DMS53 (cell line): ENCODE results near the gene ELL2.

Source experiments
- DNase-seq: peaks from one replicate; lab custom pipeline; 2025; lab: John Stamatoyannopoulos, UW

The ELL2 gene

GRCh38 chr5:95983080-95983479, 21.4 kb upstream of the ELL2 start:
- DNase-seq, result no peak

- no peak for DNase-seq
These were observed 15.0 kb upstream of the ELL2 start for GRCh38 chr5:95976606-95977005.

- DNase-seq, result no peak
These were observed 14.1 kb upstream of the ELL2 start for GRCh38 chr5:95975703-95976102.

GRCh38 chr5:95973793-95974325, 12.2 kb upstream of the ELL2 start:
- peak; percentile 93 for DNase-seq

DNA sequence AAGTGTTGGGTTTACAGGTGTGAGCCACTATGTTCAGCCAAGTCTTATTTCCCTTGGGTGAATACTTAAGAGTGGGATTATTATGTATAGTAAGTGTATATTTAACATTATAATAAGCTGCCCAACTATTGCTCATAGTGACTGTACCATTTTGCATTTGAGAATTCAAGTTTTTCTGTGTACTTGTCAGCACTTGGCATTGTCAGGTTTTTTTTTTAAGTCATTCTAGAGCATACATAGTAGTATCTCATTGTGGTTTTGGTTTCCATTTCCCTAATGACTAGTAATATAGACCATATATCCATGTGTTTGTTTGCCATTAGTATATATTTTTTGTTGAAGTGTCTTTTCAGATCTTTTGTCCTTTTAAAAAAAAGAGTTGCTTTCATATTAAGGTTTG, 10.5 kb upstream of the ELL2 start:
- no peak for DNase-seq

DNA sequence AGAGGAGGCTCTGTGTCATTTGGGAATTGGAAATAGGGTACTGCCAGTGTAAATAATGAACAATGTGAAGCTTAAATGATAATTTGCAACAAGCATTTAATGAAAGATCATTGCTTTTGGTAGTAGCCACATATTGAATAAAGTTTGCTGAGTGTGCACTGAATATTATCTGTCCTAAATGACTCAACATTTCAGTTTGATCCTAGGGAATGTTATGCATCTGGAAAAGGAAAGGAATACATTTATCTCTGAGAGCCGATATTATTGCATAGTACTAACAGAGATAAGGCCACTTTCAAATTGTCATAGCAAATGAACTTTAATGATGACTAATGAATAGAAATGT, 8.7 kb upstream of the ELL2 start:
- no peak for DNase-seq

- DNase-seq, result no peak
These were observed 8.2 kb upstream of the ELL2 start for GRCh38 chr5:95969651-95970358.

- DNase-seq, result no peak
These were observed 7.4 kb upstream of the ELL2 start for GRCh38 chr5:95969055-95969454.

GRCh38 chr5:95967236-95967635, 5.6 kb upstream of the ELL2 start:
- no peak for DNase-seq

DNA sequence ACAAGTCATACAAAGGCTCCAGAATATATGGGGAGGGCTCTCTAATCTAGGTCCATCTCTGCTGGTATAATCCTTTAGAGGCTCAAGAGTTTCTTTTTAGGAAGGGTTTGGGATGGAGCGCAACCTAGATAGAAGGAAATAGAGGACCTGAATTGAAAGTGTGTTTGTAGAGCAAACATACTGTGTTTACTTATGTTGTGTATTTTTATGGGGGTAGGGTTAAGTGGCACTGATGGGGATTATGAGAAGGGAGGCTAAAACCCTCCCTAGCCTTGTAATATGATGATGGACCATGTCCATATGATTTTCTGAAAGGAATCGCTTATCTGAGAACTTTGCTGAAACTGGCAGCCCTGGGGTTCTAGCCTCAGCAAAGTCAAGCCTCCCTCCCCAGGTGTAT, 4.4 kb upstream of the ELL2 start:
- peak; percentile 94 for DNase-seq

- DNase-seq, result no peak
These were observed 2.2 kb upstream of the ELL2 start for GRCh38 chr5:95963650-95964410.

- peak; percentile 30 for DNase-seq
These were observed 1.1 kb upstream of the ELL2 start for GRCh38 chr5:95962785-95963184.

DNA sequence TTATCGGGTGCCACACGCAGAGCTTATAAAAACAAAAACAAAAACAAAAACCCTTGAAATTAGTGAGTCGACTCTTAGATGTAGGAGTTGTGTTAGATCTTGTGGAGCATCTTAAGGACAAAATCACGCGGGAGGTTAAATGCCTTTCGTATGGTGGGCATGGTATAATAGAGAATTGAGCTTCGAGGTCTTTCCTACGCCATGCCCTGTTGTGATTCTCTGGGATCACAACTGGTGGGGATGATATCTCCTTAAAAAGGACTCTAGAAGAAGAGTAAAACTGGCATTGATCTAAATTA, 773 bp upstream of the ELL2 start:
- no peak for DNase-seq

DNA sequence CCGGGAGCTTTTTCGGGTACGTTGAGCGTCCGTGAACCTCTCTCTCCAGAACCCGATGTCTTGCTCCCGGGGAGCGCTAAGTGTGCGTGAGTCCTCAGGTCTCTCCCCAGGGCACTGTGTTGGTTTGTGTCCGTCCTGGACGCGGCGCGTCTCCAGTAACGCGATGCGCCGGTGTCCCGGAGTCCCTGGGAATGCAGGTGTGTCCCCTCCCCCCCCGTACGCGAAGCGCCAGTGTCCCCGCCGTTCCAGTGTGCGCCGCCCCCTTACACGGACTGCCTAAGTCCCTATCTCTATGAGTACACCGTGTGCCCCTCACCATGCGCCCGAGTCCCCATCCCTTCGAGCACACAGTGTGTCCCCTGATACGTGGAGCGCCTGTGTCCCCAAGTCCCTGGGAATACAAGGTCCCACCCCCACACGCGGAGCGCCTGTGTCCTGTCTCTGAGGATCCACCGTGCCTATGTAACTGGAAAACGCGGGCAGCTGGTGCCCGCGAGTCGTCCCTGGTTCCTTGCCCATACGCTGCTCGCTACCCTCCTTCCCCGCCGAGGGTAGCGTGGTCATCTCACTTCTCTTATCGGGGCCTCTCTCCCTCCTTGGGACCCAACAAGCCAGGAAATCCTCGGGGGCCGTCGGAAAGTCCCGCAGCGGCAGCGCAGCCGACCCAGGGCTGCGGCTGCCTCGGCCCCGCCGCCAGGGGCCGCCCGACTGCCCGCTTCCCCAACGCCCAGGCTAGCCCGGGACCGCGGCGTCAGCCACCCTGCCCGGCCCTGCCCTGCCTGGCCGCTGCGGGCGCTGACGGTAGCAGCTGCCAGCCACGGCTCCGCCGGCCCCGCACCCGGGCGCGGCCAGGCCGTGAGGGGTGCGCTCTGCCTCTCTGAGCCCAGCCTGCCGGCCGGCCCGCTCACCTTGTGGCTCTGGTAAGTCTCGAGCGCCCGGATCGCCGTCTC, 709 bp downstream of the ELL2 start:
- peak; percentile 93 for DNase-seq

DNA sequence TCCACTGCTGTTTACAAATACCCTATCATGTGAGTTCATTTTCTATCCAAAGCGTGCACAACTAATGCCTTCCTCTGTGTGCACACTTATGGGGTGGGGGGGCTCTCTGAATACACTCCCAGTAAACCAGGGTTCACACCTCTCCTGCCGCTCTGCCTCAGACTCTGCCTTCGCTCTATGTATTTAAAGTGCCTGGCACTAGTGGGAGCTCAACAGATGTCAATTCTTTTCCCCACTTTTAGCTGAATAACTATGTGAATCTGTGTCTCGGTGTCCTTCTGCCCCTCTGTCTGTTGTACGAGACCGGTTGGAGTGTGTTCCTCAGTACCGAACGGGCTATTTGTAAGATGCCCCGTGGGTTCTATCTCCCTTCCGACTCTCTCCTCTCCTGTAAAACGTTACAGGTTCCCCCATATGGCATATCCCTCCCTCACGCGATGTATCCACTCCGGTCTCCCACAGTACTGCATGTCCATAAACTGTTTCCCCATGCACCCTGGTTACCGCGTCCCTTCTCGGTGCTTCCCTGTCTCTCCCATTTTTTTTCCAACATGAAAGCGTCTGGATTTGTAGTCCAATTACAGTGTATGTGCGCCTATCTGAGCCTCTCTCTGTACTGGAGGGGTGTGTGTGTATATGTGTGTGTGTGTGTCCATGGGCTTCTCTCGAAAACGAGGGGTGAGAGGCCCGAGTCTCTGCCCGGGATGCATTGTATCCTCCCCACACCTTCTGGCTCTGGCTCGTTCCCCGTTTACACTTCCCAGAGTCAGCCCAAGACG, 1.6 kb downstream of the ELL2 start:
- DNase-seq, result peak; percentile 70

DNA sequence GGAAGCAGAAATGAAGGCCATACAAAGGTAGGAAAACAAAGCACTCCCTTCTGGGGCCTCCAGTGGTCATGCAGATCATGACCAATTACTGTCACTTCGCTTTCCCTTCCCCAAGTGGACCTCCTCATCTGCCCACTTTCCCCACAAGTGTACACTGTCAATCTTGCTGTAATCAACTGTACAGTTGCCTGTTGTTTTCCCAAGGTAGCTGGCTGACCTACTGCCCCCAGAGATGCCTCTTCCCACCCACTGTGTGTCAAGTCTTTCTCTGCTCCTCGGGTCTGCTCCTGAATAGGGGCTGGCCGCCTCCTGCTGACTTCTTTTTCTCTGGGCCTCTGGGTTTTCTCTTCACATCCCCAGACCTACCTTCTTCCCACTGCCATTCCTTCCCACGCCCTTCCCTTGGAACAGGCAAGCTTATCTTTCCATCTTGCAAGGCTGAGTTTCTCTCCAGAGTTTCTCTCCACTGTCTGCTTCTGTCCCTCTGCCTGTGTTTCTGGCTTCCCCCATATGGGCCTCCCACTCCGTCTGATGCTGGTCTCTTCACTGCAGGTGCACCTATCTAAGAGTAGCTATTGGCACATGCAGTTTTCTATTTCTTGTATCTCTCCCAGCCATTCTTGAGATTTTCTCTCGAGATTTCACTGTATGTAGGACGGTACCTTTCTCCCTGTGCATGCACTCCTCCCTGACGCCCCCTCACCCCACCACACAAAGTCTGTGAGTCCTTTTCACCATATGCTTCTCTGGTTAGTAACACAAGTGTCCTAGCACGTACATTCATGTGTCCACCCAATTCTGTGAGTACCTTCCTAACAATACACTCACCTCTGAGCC, 2.4 kb downstream of the ELL2 start:
- peak; percentile 25 for DNase-seq

DNA sequence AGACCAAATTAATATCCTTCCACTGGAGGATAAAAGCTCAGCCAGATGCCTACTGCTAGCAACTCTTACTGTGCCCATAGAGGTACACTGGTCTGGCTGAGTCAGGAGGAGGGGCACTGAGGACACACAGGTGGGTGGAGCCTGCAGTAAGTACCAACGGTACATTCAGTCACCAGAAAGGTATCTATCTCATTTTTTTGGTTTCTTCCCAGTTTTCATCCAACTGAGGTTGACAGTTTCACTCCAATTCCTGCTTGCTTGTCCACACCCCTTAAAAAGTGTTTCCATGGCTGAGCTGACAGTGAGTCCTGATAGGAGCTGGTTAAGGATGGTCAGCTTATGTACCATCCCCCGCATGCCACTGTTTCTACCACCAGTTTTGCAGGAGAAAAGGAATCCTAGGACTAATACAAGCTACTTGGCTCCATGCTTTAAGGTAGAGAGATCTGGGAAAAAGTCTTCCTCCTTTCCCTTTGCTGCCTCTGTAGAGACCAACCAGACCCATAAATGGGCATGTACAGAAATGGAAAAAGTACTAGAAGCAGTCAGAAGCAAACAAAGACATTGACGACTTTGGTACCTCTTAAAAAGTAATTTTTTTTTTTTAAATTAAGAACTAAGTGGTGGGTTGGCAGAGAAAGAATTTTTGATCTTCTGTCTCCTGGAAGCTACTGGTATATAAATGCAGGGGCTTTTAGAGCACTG, 3.2 kb downstream of the ELL2 start:
- peak; percentile 18 for DNase-seq

DNA sequence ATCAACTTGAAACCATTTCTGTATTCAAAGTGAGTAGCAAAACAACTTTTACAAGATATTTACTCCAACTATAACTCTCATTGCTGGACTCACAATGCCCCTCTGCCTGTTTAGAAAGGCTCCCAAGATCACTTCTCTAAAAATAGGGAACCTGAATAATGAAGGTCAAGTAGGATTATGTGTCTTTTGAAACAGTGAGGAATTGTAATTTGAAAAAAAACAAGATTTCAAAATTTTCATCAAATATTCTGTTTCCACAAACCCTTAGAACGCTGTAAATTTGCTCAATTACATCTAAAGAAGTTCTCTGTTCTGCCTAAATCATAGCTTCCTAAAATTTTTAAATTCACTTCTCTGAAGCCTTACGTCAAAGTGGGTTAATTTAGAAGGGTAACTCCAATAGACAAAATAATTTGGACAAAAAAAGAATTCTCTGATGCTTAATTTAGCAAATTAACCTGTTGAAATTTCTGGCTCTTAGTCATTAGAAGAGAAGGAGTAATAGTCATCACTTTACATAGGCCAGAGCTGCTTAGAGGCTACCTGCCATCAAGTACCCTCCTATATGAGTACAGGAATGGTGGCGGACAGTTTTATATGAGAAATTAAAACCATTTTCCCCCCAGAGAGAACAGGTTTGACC, 4.0 kb downstream of the ELL2 start:
- no peak for DNase-seq

- no peak for DNase-seq
These were observed 4.8 kb downstream of the ELL2 start for GRCh38 chr5:95956900-95957293.
